Dendritic cell treated with granulocyte-macrophage colony-stimulating factor and Interleukin-4, amounts not matched to agents 40 ng/mL and 50 ng/mL, for 4 days (primary cell): Measurements from ENCODE around the gene SLC5A6.
"Not testable (repeated sequence)": the region's sequence is repeated elsewhere in the genome, so short reads cannot be mapped to it uniquely, and the experiment has no call there.

ENCODE experiments used
- H3K27ac Mint-ChIP-seq: one replicate; pipeline ENCODE4 v1.8.0; 2022; ENCODE audit warnings: mild to moderate bottlenecking, mixed read lengths
- H3K27me3 Mint-ChIP-seq: one replicate; pipeline ENCODE4 v1.8.0; 2022; ENCODE audit warnings: mild to moderate bottlenecking, mixed read lengths
- H3K36me3 Mint-ChIP-seq: one replicate; pipeline ENCODE4 v1.8.0; 2022; ENCODE audit warnings: low read depth, mixed read lengths
- H3K4me1 Mint-ChIP-seq: one replicate; pipeline ENCODE4 v1.8.0; 2022; ENCODE audit warnings: low read depth, mixed read lengths
- H3K4me3 Mint-ChIP-seq: one replicate; pipeline ENCODE4 v1.8.0; 2022; ENCODE audit warnings: mild to moderate bottlenecking, moderate library complexity, mixed read lengths
- H3K9me3 Mint-ChIP-seq: one replicate; pipeline ENCODE4 v1.8.0; 2022; ENCODE audit warnings: mixed read lengths
- intact Hi-C: fragments of 100-400 bp; cut with micrococcal nuclease; formaldehyde crosslinking; loops from one replicate; pipeline ENCODE4 v1.15.0; 2022

The SLC5A6 gene

GRCh38 chr2:27206346-27206745, 5.7 kb downstream of the SLC5A6 start:
- peaks cover 13% of the 10 kb centered on the region for H3K4me1 Mint-ChIP-seq
- intact Hi-C loops = no loop called here
- no peaks in the 10 kb centered on the region for H3K9me3 Mint-ChIP-seq
- no peak overlapping the region for H3K27ac Mint-ChIP-seq
- H3K27me3 Mint-ChIP-seq = no peaks in the 10 kb centered on the region
- peaks cover 80% of the 10 kb centered on the region for H3K36me3 Mint-ChIP-seq
- H3K4me3 Mint-ChIP-seq = no peak overlapping the region

- intact Hi-C loops = no loop called here
- H3K4me1 Mint-ChIP-seq = peaks cover 9% of the 10 kb centered on the region
- no peaks in the 10 kb centered on the region for H3K27me3 Mint-ChIP-seq
- no peak overlapping the region for H3K27ac Mint-ChIP-seq
- H3K36me3 Mint-ChIP-seq = peaks cover 91% of the 10 kb centered on the region
- H3K4me3 Mint-ChIP-seq = no peak overlapping the region
- H3K9me3 Mint-ChIP-seq = no peaks in the 10 kb centered on the region
These were observed 6.9 kb downstream of the SLC5A6 start for GRCh38 chr2:27205206-27205605.

- Mint-ChIP-seq H3K9me3 (no peaks in the 10 kb centered on the region), H3K36me3 (peaks cover 98% of the 10 kb centered on the region), H3K27me3 (no peaks in the 10 kb centered on the region), H3K4me3 (no peak overlapping the region), H3K4me1 (peaks cover 3% of the 10 kb centered on the region), H3K27ac (no peak overlapping the region)
- intact Hi-C loops = no loop called here
These were observed 7.5 kb downstream of the SLC5A6 start for GRCh38 chr2:27204566-27204965.

- H3K9me3 Mint-ChIP-seq = no peaks in the 10 kb centered on the region
These were observed 8.3 kb downstream of the SLC5A6 start for GRCh38 chr2:27203741-27204140.

GRCh38 chr2:27202854-27203253, 9.2 kb downstream of the SLC5A6 start:
- Mint-ChIP-seq H3K4me1 (no peaks in the 10 kb centered on the region), H3K27me3 (no peaks in the 10 kb centered on the region), H3K27ac (no peak overlapping the region), H3K9me3 (no peaks in the 10 kb centered on the region), H3K4me3 (no peak overlapping the region), H3K36me3 (peaks cover 86% of the 10 kb centered on the region)
- intact Hi-C loops = no loop called here

More at GRCh38 chr2:27203741-27204140, 8.3 kb downstream of the SLC5A6 start:
- H3K27ac Mint-ChIP-seq = no peak overlapping the region
- no peak overlapping the region for H3K4me3 Mint-ChIP-seq
- no peaks in the 10 kb centered on the region for H3K27me3 Mint-ChIP-seq
- peaks cover 95% of the 10 kb centered on the region for H3K36me3 Mint-ChIP-seq
- H3K4me1 Mint-ChIP-seq = no peaks in the 10 kb centered on the region
- intact Hi-C loops = no loop called here

- H3K4me3 Mint-ChIP-seq = no peak overlapping the region
- no peaks in the 10 kb centered on the region for H3K9me3 Mint-ChIP-seq
- no peak overlapping the region for H3K27ac Mint-ChIP-seq
- H3K36me3 Mint-ChIP-seq = peaks cover 74% of the 10 kb centered on the region
- H3K4me1 Mint-ChIP-seq = no peaks in the 10 kb centered on the region
- no peaks in the 10 kb centered on the region for H3K27me3 Mint-ChIP-seq
- intact Hi-C loops = no loop called here
These were observed 10.4 kb downstream of the SLC5A6 start for GRCh38 chr2:27201675-27202074.

- Mint-ChIP-seq H3K9me3 (no peaks in the 10 kb centered on the region), H3K4me1 (no peaks in the 10 kb centered on the region), H3K4me3 (no peak overlapping the region), H3K27me3 (no peaks in the 10 kb centered on the region), H3K36me3 (peaks cover 50% of the 10 kb centered on the region), H3K27ac (no peak overlapping the region)
- intact Hi-C loops = loop anchor here (10.0 kb wide), 1 partner anchor 234 kb away; no protein-coding TSS in a partner anchor
These were observed 12.8 kb downstream of the SLC5A6 start for GRCh38 chr2:27199241-27199640.

GRCh38 chr2:27198627-27199026, 13.4 kb downstream of the SLC5A6 start:
- no peaks in the 10 kb centered on the region for H3K9me3 Mint-ChIP-seq
- no peaks in the 10 kb centered on the region for H3K27me3 Mint-ChIP-seq
- intact Hi-C loops = loop anchor here (10.0 kb wide), 1 partner anchor 234 kb away; no protein-coding TSS in a partner anchor
- no peaks in the 10 kb centered on the region for H3K4me1 Mint-ChIP-seq
- H3K4me3 Mint-ChIP-seq = no peak overlapping the region
- peaks cover 43% of the 10 kb centered on the region for H3K36me3 Mint-ChIP-seq
- no peak overlapping the region for H3K27ac Mint-ChIP-seq

- not testable (repeated sequence) for H3K4me1 Mint-ChIP-seq, H3K4me3 Mint-ChIP-seq, H3K27ac Mint-ChIP-seq, H3K9me3 Mint-ChIP-seq, H3K27me3 Mint-ChIP-seq
- peaks cover 38% of the 10 kb centered on the region for H3K36me3 Mint-ChIP-seq
- intact Hi-C loops = loop anchor here (10.0 kb wide), 1 partner anchor 233 kb away; no protein-coding TSS in a partner anchor
These were observed 14.0 kb downstream of the SLC5A6 start for GRCh38 chr2:27198068-27198467.

GRCh38 chr2:27195799-27196198, 16.3 kb downstream of the SLC5A6 start:
- not testable (repeated sequence) for H3K4me1 Mint-ChIP-seq, H3K27me3 Mint-ChIP-seq, H3K27ac Mint-ChIP-seq, H3K9me3 Mint-ChIP-seq, H3K4me3 Mint-ChIP-seq
- H3K36me3 Mint-ChIP-seq = peaks cover 15% of the 10 kb centered on the region
- intact Hi-C loops = loop anchor here (10.0 kb wide), 1 partner anchor 231 kb away; no protein-coding TSS in a partner anchor

GRCh38 chr2:27194538-27195354, 17.3 kb downstream of the SLC5A6 start:
- peaks cover 5% of the 10 kb centered on the region for H3K36me3 Mint-ChIP-seq
- peaks cover 3% of the 10 kb centered on the region for H3K27me3 Mint-ChIP-seq
- H3K9me3 Mint-ChIP-seq = no peaks in the 10 kb centered on the region
- H3K27ac Mint-ChIP-seq = no peak overlapping the region
- H3K4me3 Mint-ChIP-seq = no peak overlapping the region
- H3K4me1 Mint-ChIP-seq = no peaks in the 10 kb centered on the region
- intact Hi-C loops = loop anchor here (10.0 kb wide), 1 partner anchor 230 kb away; no protein-coding TSS in a partner anchor

GRCh38 chr2:27191070-27191829, 20.8 kb downstream of the SLC5A6 start:
- Mint-ChIP-seq H3K4me3 (no peak overlapping the region), H3K36me3 (no peaks in the 10 kb centered on the region), H3K9me3 (no peaks in the 10 kb centered on the region), H3K27me3 (peaks cover 3% of the 10 kb centered on the region), H3K27ac (no peak overlapping the region), H3K4me1 (no peaks in the 10 kb centered on the region)
- intact Hi-C loops = loop anchor here (10.0 kb wide), 1 partner anchor 226 kb away; no protein-coding TSS in a partner anchor

- H3K4me3 Mint-ChIP-seq = no peak overlapping the region
- H3K27ac Mint-ChIP-seq = no peak overlapping the region
- intact Hi-C loops = loop anchor here (10.0 kb wide), 1 partner anchor 225 kb away; no protein-coding TSS in a partner anchor
- no peaks in the 10 kb centered on the region for H3K9me3 Mint-ChIP-seq
- H3K27me3 Mint-ChIP-seq = peaks cover 3% of the 10 kb centered on the region
- no peaks in the 10 kb centered on the region for H3K4me1 Mint-ChIP-seq
- no peaks in the 10 kb centered on the region for H3K36me3 Mint-ChIP-seq
These were observed 22.1 kb downstream of the SLC5A6 start for GRCh38 chr2:27189989-27190388.
